HEK293 (cell line): ENCODE measurements around the gene HRH4.

Experiments
- CTCF ChIP-seq: fragments of 450-650 bp; formaldehyde crosslinking; IDR thresholded peaks from 2 replicates; pipeline ENCODE4 v1.5.1; 2016; ENCODE audit warnings: missing biosample characterization, missing genetic modification characterization
- ZNF302 ChIP-seq: fragments of 450-650 bp; formaldehyde crosslinking; IDR thresholded peaks from 2 replicates; pipeline ENCODE4 v1.5.1; 2016; ENCODE audit warnings: missing biosample characterization, missing genetic modification characterization, low read depth

GRCh38 chr18:24475926-24476589 lies 15.6 kb downstream of the HRH4 start:
- no peak for TF ChIP-seq CTCF (tag by site-specific recombination)
- no peak for TF ChIP-seq ZNF302 (tag by site-specific recombination)
